HG03280 (cell line): ENCODE results near the gene CLN5.

Experiments
- ATAC-seq: cut with Tn5 transposase; IDR thresholded peaks from one replicate; pipeline ENCODE4 v1.9.1; 2021; ENCODE audit warnings: mild to moderate bottlenecking, moderate library complexity; ENCODE audit not compliant: unreplicated experiment

Gene CLN5

GRCh38 chr13:77016251-77016812, 24.5 kb downstream of the CLN5 start:
- ATAC-seq = no peak

GRCh38 chr13:77016888-77017623, 25.2 kb downstream of the CLN5 start:
- no peak for ATAC-seq

GRCh38 chr13:77019756-77020155, 27.9 kb downstream of the CLN5 start:
- ATAC-seq = no peak

- ATAC-seq = no peak
These were observed 30.5 kb downstream of the CLN5 start for GRCh38 chr13:77022341-77022740.

- ATAC-seq = peak; percentile 59
These were observed 34.5 kb downstream of the CLN5 start for GRCh38 chr13:77026255-77026860.

DNA sequence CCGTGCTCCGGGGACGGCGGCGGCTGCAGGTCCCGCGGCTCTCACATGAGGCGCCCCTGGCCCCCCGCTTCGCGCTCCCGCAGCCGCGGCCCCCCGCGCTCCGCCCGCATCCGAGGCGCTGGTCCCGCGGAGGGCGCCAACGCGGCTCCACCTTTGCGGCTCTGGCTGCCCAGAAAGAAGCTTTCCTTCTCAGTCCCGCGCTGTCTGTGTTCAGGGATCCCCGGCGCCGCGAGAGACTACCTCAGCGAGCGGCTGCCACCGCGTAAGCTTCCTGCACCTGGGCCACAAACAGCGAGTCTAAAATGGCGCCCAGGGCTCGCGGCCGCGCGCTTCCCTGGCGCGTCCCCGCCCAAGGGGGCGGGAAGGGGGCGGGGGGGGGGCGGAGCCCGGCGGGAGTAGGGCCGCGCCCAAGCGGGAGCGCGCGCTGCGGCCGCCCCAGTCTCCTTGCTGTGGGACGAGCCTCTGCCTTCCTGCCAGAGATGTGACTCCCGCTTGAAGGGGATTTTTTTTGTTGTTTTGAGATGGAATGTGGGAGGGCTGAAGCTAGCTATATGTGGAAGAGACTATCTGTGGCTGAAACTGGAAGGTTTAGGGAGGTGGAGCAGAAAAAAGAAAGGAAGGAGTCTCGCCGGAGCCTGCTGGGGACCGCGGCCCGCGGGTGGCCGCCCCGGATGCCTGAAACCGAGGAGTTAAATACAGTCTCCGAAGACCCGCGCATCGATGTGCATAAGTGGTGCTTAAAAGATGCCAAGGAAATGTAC, 35.2 kb downstream of the CLN5 start, which contains the start of gene FBXL3:
Gene FBXL3, minus strand, starts transcription at position 299 of the 761 bp plus-strand sequence. CDS start 5,299 bp downstream, outside the sequence.
- ATAC-seq = peak; percentile 57

DNA sequence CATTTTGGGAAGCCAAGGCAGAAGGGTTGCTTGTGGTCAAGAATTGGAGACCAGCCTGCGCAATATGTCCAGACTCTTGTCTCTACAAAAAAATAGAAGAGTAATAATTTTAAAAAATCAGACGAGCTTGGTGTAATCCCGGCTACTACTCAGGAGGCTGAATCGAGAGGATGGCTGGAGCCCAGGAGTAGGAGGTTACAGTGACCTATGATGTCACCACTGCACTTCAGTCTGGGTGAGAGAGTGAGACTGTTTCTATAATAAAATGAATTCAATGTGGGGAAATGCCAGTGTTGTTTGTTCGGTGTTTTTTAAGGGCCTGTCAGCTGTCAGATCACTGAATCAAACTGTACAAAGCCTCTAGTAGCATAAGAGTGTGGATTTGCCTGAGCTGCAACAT, 36.3 kb downstream of the CLN5 start:
- ATAC-seq = no peak

DNA sequence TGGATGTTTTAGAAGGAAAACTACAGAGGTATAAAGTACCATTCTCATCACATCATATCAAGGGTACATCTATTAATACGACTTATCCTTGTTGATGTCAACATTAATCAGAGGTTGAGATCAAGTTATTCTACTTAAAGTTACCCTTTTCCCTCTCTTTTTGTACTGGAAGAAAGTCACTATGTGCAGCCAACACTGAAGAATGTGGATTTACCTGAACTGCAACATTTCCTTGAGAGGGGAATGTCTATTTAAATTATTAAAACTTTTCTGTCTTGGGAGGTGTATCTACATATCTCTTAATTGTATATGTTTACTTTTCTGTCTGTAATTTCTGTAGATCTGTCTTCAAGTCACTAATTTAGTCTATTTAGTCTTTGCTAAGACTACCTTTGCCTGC, 37.6 kb downstream of the CLN5 start:
- ATAC-seq = no peak

GRCh38 chr13:77031656-77032243, 39.9 kb downstream of the CLN5 start:
- no peak for ATAC-seq

DNA sequence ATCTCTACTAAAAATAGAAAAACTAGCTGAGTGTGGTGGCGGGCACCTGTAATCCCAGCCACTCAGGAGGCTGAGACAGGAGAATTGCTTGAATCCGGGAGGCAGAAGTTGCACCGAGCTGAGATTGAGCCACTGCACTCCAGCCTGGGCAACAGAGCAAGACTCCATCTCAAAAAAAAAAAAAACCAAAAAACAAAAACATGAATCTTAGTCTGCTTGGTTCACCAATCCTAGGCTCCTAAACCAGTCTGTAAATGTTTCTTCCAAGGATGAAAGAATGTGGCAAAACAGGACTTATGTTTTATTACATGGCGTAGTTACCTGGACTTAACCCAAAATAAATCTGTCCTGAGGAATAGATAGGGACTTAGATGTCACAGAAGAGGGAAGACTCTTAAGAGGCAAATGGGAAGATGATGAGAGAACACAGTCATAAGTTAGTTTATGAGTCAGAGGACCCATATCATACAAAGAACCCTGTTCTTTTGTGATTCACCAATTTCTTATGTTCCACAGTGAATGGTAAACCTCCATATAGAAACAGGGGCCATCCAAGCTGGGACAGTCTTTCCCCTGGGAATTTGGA, 41.9 kb downstream of the CLN5 start:
- no peak for ATAC-seq

GRCh38 chr13:77034881-77035280, 43.0 kb downstream of the CLN5 start:
- ATAC-seq = no peak

DNA sequence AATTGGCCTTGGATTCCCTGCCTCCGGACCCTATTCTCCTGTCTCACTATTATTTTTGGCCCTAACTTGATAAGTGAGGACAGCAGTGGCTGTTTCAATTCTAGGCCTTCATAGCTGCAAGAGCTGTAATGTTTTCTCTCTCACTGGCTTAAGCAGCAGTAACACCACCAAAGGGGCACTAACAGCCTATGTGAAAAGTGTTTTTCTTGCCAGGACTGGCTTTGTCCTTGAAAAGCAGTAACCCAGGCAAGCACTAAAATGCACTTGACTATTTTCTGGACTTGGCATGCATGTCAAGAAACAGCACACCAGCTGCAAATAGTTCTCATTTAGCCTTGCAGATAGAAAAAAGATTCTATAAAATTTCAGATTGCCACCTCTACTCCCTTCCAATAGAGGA, 44.4 kb downstream of the CLN5 start:
- no peak for ATAC-seq

DNA sequence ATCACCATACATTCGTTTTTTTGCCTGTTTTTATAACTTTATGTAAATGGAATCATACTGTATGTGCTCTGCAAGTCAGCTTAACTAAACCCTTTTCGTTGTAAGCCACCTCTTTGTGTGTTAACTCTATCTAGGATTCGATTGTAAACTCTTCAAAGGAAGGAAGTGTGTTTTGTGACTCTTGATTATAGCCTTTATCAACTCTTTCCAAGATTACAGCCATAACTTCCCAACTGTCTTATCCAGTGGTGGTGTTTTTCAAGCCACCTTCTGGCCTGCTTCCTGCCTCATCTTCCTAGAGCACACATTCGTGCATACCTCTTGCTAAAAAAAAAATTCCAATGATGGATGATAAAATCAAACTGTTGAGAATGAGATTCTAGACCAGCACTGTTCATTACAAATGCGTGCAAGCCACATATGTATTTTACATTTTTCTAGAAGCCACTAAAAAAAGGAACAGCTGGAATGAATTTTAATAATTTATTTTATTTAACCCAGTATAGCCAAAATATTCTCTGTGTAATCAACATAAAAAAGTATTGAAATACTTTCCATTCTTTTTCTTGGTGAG, 47.1 kb downstream of the CLN5 start:
- no peak for ATAC-seq

DNA sequence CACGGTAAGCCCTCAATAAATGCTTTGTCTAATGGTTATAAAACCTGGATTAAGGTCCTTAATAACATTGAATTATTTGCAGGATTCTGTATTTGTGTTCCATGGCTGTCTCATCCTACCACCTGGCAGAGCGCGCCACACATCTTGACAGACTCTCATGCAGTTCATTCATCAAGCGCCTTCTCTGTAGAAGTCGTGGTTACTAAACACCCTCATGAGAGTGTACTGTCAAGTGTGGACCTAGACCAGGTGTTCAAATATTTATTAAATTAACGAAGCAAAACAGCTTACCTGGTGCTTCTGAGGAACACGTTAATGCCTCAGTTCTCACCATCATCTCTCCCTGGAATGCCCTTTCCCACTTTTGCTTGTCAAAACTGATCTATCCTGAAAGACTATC, 48.2 kb downstream of the CLN5 start:
- ATAC-seq = no peak

GRCh38 chr13:77040835-77041234, 49.0 kb downstream of the CLN5 start:
- no peak for ATAC-seq

GRCh38 chr13:77042566-77043177, 50.8 kb downstream of the CLN5 start:
- no peak for ATAC-seq

DNA sequence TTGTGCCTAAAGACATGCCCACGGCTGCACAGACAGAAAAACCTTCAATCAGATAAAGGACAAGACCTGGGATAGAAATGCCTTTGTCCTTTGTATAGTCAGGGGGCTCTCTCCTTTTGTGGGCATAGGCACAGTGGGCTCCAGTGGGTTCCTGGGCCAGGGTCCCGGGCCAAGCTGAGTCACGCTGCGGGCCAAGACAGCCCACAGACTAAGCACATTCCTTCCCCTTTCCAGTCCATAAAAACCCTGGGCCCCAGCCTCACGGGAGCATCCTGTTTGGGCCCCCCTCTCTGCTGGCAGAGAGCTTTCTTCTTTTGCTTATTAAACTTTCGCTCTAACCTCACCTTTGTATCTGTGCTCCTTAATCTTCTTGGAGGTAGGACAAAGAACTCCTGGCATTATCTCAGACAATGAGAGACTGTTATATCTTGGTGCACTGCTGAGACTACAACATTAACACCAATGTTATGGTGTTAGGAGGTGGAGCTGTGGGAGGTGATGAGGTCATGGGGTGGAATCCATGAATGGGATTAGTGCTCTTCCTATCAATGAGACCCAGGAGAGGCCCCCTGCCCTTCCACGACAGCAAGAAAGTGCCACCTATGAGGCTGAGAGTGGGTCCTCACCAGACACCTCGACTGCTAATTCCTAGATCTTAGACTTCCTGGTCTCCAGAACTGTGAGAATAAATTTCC, 55.9 kb downstream of the CLN5 start:
- no peak for ATAC-seq

GRCh38 chr13:77048681-77049080, 56.8 kb downstream of the CLN5 start:
- no peak for ATAC-seq

- ATAC-seq = no peak
These were observed 61.3 kb downstream of the CLN5 start for GRCh38 chr13:77053192-77053591.
